SK-N-SH treated with all-trans-retinoic acid at 6 μM for 48 hours (cell line): Measurements from ENCODE around the gene ENTPD1.

Experiments used
- ATAC-seq: fragments of 200-7000 bp; cut with Tn5 transposase; 3 replicates; pipeline ENCODE4 v1.9.1; 2020; ENCODE audit warnings: mild to moderate bottlenecking, moderate library complexity
- ARNTL ChIP-seq: fragments of 450-650 bp; formaldehyde crosslinking; IDR thresholded peaks from 2 replicates; pipeline ENCODE4 v1.5.0; 2020; ENCODE audit warnings: low read depth, mild to moderate bottlenecking, moderate library complexity, borderline replicate concordance
- BACH2 ChIP-seq: fragments of 250-450 bp; sonication (Bioruptor Pico); IDR thresholded peaks from 2 replicates; pipeline ENCODE4 v1.9.0; 2021; ENCODE audit warnings: mild to moderate bottlenecking, borderline replicate concordance
- CREB5 ChIP-seq: fragments of 250-450 bp; sonication (Bioruptor Pico); IDR thresholded peaks from 2 replicates; pipeline ENCODE4 v1.5.1; 2020; ENCODE audit warnings: low read depth, mild to moderate bottlenecking, moderate library complexity
- CSDC2 ChIP-seq: fragments of 250-450 bp; sonication (Bioruptor Pico); IDR thresholded peaks from 2 replicates; pipeline ENCODE4 v1.5.0; 2020; ENCODE audit warnings: mild to moderate bottlenecking, moderate library complexity
- ESRRG ChIP-seq: fragments of 250-450 bp; sonication (Bioruptor Pico); IDR thresholded peaks from 2 replicates; pipeline ENCODE4 v1.6.1; 2021; ENCODE audit warnings: mild to moderate bottlenecking
- GLIS3 ChIP-seq: fragments of 250-450 bp; sonication (Bioruptor Pico); IDR thresholded peaks from 2 replicates; pipeline ENCODE4 v1.5.0; 2020; ENCODE audit warnings: mild to moderate bottlenecking, moderate library complexity
- ISL1 ChIP-seq: fragments of 250-450 bp; sonication (Bioruptor Pico); IDR thresholded peaks from 2 replicates; pipeline ENCODE4 v2.1.2; 2022; ENCODE audit warnings: mild to moderate bottlenecking, moderate library complexity
- OSR1 ChIP-seq: fragments of 250-450 bp; sonication (Bioruptor Pico); IDR thresholded peaks from 2 replicates; pipeline ENCODE4 v1.8.0; 2022; ENCODE audit warnings: moderate library complexity, mild to moderate bottlenecking, inconsistent platforms
- PATZ1 ChIP-seq: fragments of 250-450 bp; sonication (Bioruptor Pico); IDR thresholded peaks from 2 replicates; pipeline ENCODE4 v1.8.0; 2020; ENCODE audit warnings: mild to moderate bottlenecking, moderate library complexity, borderline replicate concordance
- POU6F1 ChIP-seq: fragments of 250-450 bp; sonication (Bioruptor Pico); IDR thresholded peaks from 2 replicates; pipeline ENCODE4 v1.8.0; 2021; ENCODE audit warnings: low read depth, mild to moderate bottlenecking, moderate library complexity, borderline replicate concordance
- RARB ChIP-seq: fragments of 250-450 bp; sonication (Bioruptor Pico); IDR thresholded peaks from 2 replicates; pipeline ENCODE4 v1.8.0; 2021; ENCODE audit warnings: mild to moderate bottlenecking, moderate library complexity
- SNAI2 ChIP-seq: fragments of 250-450 bp; sonication (Bioruptor Pico); IDR thresholded peaks from 2 replicates; pipeline ENCODE4 v1.5.0; 2020; ENCODE audit warnings: mild to moderate bottlenecking, moderate library complexity
- TCF4 ChIP-seq: fragments of 250-450 bp; sonication (Bioruptor Pico); IDR thresholded peaks from 2 replicates; pipeline ENCODE4 v1.8.0; 2021; ENCODE audit warnings: mild to moderate bottlenecking, moderate library complexity, borderline replicate concordance
- TOX ChIP-seq: fragments of 250-450 bp; sonication (Bioruptor Pico); IDR thresholded peaks from 2 replicates; pipeline ENCODE4 v1.8.0; 2021; ENCODE audit warnings: mild to moderate bottlenecking, moderate library complexity, borderline replicate concordance
- TSHZ2 ChIP-seq: fragments of 250-450 bp; sonication (Bioruptor Pico); IDR thresholded peaks from 2 replicates; pipeline ENCODE4 v1.5.0; 2020; ENCODE audit warnings: mild to moderate bottlenecking, moderate library complexity
- ZC3H10 ChIP-seq: fragments of 250-450 bp; sonication (Bioruptor Pico); IDR thresholded peaks from 2 replicates; pipeline ENCODE4 v1.5.1; 2021; ENCODE audit warnings: mild to moderate bottlenecking, moderate library complexity
- ZFP3 ChIP-seq: fragments of 250-450 bp; sonication (Bioruptor Pico); IDR thresholded peaks from 2 replicates; pipeline ENCODE4 v1.5.0; 2020; ENCODE audit warnings: mild to moderate bottlenecking, moderate library complexity
- ZFP30 ChIP-seq: fragments of 450-650 bp; formaldehyde crosslinking; IDR thresholded peaks from 2 replicates; pipeline ENCODE4 v1.5.0; 2022; ENCODE audit warnings: mild to moderate bottlenecking, moderate library complexity
- ZNF565 ChIP-seq: fragments of 450-650 bp; formaldehyde crosslinking; conservative IDR thresholded peaks from 2 replicates; pipeline ENCODE4 v1.5.0; 2020; ENCODE audit warnings: low read depth, mild to moderate bottlenecking, moderate library complexity
- ZNF70 ChIP-seq: fragments of 450-650 bp; formaldehyde crosslinking; IDR thresholded peaks from 2 replicates; pipeline ENCODE4 v1.5.0; 2020; ENCODE audit warnings: mild to moderate bottlenecking, moderate library complexity
- ZNF8 ChIP-seq: fragments of 450-650 bp; formaldehyde crosslinking; IDR thresholded peaks from 2 replicates; pipeline ENCODE4 v1.5.0; 2020; ENCODE audit warnings: mild to moderate bottlenecking, moderate library complexity
- TF ChIP-seq, protein P1 (sequence below): fragments of 250-450 bp; sonication (Bioruptor Pico); IDR thresholded peaks from 2 replicates; pipeline ENCODE4 v1.5.1; 2021; ENCODE audit warnings: mild to moderate bottlenecking, moderate library complexity

Gene ENTPD1

GRCh38 chr10:95837783-95838182 lies 81.8 kb downstream of the ENTPD1 start:
- TF ChIP-seq ZNF70 (CRISPR knock-in tag) (no peak), ZNF565 (CRISPR knock-in tag) (no peak), ZC3H10 (CRISPR knock-in tag) (no peak)
- TF ChIP-seq, all 23 proteins: peak for 0

DNA sequence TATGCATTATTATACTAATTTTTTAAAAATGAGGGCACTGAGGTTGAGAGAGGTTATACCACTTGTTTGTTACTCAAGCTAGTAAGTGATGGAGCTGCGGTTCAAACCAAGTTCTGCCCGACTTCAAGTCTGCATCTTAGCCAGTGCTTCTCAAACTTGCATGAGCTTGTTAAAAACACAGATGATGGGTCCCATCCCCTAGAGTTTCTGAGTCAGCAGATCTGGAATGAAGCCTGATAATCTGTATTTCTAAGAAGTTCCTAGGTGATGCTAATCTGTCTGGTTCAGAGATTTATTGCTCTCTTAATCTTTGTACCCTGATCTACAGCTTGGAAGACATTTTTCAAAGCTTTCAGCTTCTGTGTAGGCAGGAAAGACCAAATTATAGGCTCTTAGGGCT lies 84.2 kb downstream of the ENTPD1 start:
- TF ChIP-seq ISL1 (CRISPR knock-in tag) = no peak
- TF ChIP-seq TCF4 (CRISPR knock-in tag) = no peak
- TF ChIP-seq GLIS3 (CRISPR knock-in tag) = no peak
- no peak for TF ChIP-seq TOX
- TF ChIP-seq TSHZ2 (CRISPR knock-in tag) = no peak
- no peak for TF ChIP-seq ZFP30
- no peak for TF ChIP-seq SNAI2
- no peak for TF ChIP-seq RARB
- no peak for TF ChIP-seq ESRRG
- TF ChIP-seq OSR1 (CRISPR knock-in tag) = no peak
- TF ChIP-seq, all 23 proteins: peak for 0
- ATAC-seq = no peak

More at GRCh38 chr10:95837783-95838182, 81.8 kb downstream of the ENTPD1 start:
- ATAC-seq = no peak

- no peak for ATAC-seq
- TF ChIP-seq CSDC2 (CRISPR knock-in tag) (no peak), ZNF565 (CRISPR knock-in tag) (no peak), TOX (no peak), POU6F1 (CRISPR knock-in tag) (no peak), BACH2 (CRISPR knock-in tag) (no peak), PATZ1 (CRISPR knock-in tag) (no peak), TSHZ2 (CRISPR knock-in tag) (no peak), ZNF70 (CRISPR knock-in tag) (no peak), ZFP30 (no peak), OSR1 (CRISPR knock-in tag) (no peak), RARB (no peak), CREB5 (CRISPR knock-in tag) (no peak), ISL1 (CRISPR knock-in tag) (no peak), TCF4 (CRISPR knock-in tag) (no peak), SNAI2 (no peak), ARNTL (CRISPR knock-in tag) (no peak), ZNF8 (no peak), ZFP3 (CRISPR knock-in tag) (no peak), ZC3H10 (CRISPR knock-in tag) (no peak)
- TF ChIP-seq, protein P1, sequence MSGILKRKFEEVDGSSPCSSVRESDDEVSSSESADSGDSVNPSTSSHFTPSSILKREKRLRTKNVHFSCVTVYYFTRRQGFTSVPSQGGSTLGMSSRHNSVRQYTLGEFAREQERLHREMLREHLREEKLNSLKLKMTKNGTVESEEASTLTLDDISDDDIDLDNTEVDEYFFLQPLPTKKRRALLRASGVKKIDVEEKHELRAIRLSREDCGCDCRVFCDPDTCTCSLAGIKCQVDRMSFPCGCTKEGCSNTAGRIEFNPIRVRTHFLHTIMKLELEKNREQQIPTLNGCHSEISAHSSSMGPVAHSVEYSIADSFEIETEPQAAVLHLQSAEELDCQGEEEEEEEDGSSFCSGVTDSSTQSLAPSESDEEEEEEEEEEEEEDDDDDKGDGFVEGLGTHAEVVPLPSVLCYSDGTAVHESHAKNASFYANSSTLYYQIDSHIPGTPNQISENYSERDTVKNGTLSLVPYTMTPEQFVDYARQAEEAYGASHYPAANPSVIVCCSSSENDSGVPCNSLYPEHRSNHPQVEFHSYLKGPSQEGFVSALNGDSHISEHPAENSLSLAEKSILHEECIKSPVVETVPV (CRISPR knock-in tag) = no peak
These were observed 84.7 kb downstream of the ENTPD1 start for GRCh38 chr10:95840681-95841080.
